Activated CD8-positive, alpha-beta memory T cell treated with anti-CD3 and anti-CD28 coated beads for 24 hours (primary cell): Measurements from ENCODE around the gene CDK12.
"Not testable (repeated sequence)": the region's sequence is repeated elsewhere in the genome, so short reads cannot be mapped to it uniquely, and the experiment has no call there.

Source experiments
- DNase-seq: peaks from one replicate; pipeline ENCODE4 v3.0.0-alpha.2; 2020

Gene CDK12

GRCh38 chr17:39461113-39461925, at the start of gene CDK12:
Gene CDK12 (plus strand): TSS chr17:39461486. CDS start chr17:39462072, 586 bp downstream.
- peak; percentile 97 for DNase-seq

GRCh38 chr17:39416141-39416540, 45.1 kb upstream of the CDK12 start:
- no peak for DNase-seq

GRCh38 chr17:39429600-39429999, 31.7 kb upstream of the CDK12 start:
- no peak for DNase-seq

- not testable (repeated sequence) for DNase-seq
These were observed 21.4 kb upstream of the CDK12 start for GRCh38 chr17:39439868-39440267.

GRCh38 chr17:39443326-39443725, 18.0 kb upstream of the CDK12 start:
- no peak for DNase-seq

GRCh38 chr17:39447561-39447960, 13.7 kb upstream of the CDK12 start:
- no peak for DNase-seq

- DNase-seq, result no peak
These were observed 11.2 kb upstream of the CDK12 start for GRCh38 chr17:39450051-39450450.

GRCh38 chr17:39450847-39451581, 10.3 kb upstream of the CDK12 start, which contains the start of gene MED1:
Gene MED1 (minus strand): TSS chr17:39451263. CDS start chr17:39451062, 201 bp downstream.
- peak; percentile 92 for DNase-seq

- DNase-seq, result no peak
These were observed 5.4 kb upstream of the CDK12 start for GRCh38 chr17:39455919-39456318.

GRCh38 chr17:39461926-39462569, 762 bp downstream of the CDK12 start:
- no peak for DNase-seq

- DNase-seq, result peak; percentile 59
These were observed 1.5 kb downstream of the CDK12 start for GRCh38 chr17:39462631-39463375.

GRCh38 chr17:39464639-39465181, 3.4 kb downstream of the CDK12 start:
- DNase-seq, result not testable (repeated sequence)

- DNase-seq, result not testable (repeated sequence)
These were observed 7.3 kb downstream of the CDK12 start for GRCh38 chr17:39468610-39469009.

- DNase-seq, result no peak
These were observed 12.0 kb downstream of the CDK12 start for GRCh38 chr17:39473310-39473709.

GRCh38 chr17:39479631-39480030, 18.3 kb downstream of the CDK12 start:
- not testable (repeated sequence) for DNase-seq

GRCh38 chr17:39483506-39483905, 22.2 kb downstream of the CDK12 start:
- no peak for DNase-seq

GRCh38 chr17:39484178-39484577, 22.9 kb downstream of the CDK12 start:
- no peak for DNase-seq

GRCh38 chr17:39485555-39485954, 24.3 kb downstream of the CDK12 start:
- no peak for DNase-seq

- DNase-seq, result no peak
These were observed 25.0 kb downstream of the CDK12 start for GRCh38 chr17:39486242-39486641.

GRCh38 chr17:39487490-39487889, 26.2 kb downstream of the CDK12 start:
- not testable (repeated sequence) for DNase-seq

- DNase-seq, result no peak
These were observed 26.7 kb downstream of the CDK12 start for GRCh38 chr17:39487946-39488345.

GRCh38 chr17:39496921-39497320, 35.6 kb downstream of the CDK12 start:
- not testable (repeated sequence) for DNase-seq
